Kidney epithelial cell (primary cell): ENCODE measurements around the gene PSG6. TPM values are rescaled to one million over a fixed set of nuclear protein-coding genes. Genes with fewer than 3 reads are reported as not detected.
"Not testable (repeated sequence)": the region's sequence is repeated elsewhere in the genome, so short reads cannot be mapped to it uniquely, and the experiment has no call there.

Source experiments
- DNase-seq: peaks from one replicate; pipeline ENCODE4 v3.0.0-alpha.2; 2010; ENCODE audit warnings: low read depth
- H3K27me3 ChIP-seq: 2 replicates; pipeline ENCODE4 v1.6.0; 2011; ENCODE audit warnings: low read length; ENCODE audit not compliant: control insufficient read depth, insufficient read depth
- H3K36me3 ChIP-seq: 2 replicates; pipeline ENCODE4 v1.5.1; 2011; ENCODE audit warnings: low read length; ENCODE audit not compliant: control insufficient read depth, insufficient read depth
- H3K4me3 ChIP-seq: 2 replicates; pipeline ENCODE4 v1.5.1; 2011; ENCODE audit warnings: low read depth, mild to moderate bottlenecking, control low read depth, low read length
- total RNA-seq: library from RNA; depleted of rRNA; stranded (reverse); fragments of >200 nt; gene quantifications from 2 replicates; pipeline ENCODE4 v1.2.3, GENCODE V29; 2015
- TF ChIP-seq, protein P1 (sequence below): IDR thresholded peaks from 2 replicates; pipeline ENCODE4 v1.5.1; 2011; ENCODE audit warnings: mild to moderate bottlenecking, moderate library complexity, low read length, control low read depth, inconsistent platforms; ENCODE audit not compliant: insufficient read depth, poor library complexity, severe bottlenecking

PSG6 gene
- not detected in 2 replicates for total RNA-seq

DNA sequence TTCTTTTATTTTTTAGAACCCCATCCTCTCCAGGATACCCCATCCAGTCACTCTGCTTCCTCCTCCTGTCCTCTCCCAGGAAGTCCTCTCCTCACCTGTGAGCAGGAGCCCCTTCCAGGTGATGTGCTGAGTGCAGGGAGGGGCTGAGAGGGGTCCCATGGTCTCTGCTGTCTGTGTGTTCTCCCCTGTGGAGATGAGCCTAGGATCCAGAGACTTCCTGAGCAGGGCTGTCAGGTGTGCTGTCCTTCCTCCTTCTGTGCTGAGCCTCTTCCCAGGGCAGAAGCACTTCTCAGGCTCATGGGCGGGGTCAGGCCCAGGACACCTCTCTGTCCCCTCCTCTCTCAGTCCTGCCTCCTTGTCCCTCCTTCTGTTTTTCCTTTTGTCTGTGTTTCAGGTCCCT lies at the start of gene PSG6:
Gene PSG6 (minus strand): TSS at position 261 of the 400 bp plus-strand sequence. CDS start 102 bp downstream, at position 159.
- H3K27me3 ChIP-seq, H3K4me3 ChIP-seq, DNase-seq, H3K36me3 ChIP-seq: not testable (repeated sequence)

DNA sequence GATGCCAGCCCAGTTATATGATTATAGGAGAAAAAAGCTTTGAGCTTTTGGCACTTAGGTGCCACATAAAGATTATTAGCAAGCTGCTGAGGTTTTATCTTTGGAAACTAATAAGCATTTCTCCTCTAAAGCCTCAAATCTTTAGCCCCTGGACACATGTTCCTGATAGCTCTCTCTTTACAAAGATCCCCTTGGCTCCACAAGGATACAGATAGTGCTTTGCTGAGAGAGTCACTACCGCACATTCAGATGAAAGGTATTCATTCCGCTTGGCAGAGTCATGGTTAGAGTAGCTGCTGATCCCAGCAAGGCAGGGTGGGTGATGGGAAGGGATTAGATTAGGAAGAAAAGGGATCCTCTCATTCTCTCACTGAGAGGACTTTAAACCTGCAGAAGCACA lies 47.5 kb upstream of the PSG6 start:
- Histone ChIP-seq H3K36me3 (no peaks in the 10 kb centered on the region), H3K4me3 (no peak overlapping the region), H3K27me3 (no peaks in the 10 kb centered on the region)
- TF ChIP-seq, protein P1, sequence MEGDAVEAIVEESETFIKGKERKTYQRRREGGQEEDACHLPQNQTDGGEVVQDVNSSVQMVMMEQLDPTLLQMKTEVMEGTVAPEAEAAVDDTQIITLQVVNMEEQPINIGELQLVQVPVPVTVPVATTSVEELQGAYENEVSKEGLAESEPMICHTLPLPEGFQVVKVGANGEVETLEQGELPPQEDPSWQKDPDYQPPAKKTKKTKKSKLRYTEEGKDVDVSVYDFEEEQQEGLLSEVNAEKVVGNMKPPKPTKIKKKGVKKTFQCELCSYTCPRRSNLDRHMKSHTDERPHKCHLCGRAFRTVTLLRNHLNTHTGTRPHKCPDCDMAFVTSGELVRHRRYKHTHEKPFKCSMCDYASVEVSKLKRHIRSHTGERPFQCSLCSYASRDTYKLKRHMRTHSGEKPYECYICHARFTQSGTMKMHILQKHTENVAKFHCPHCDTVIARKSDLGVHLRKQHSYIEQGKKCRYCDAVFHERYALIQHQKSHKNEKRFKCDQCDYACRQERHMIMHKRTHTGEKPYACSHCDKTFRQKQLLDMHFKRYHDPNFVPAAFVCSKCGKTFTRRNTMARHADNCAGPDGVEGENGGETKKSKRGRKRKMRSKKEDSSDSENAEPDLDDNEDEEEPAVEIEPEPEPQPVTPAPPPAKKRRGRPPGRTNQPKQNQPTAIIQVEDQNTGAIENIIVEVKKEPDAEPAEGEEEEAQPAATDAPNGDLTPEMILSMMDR: no peak
- DNase-seq: no peak

DNA sequence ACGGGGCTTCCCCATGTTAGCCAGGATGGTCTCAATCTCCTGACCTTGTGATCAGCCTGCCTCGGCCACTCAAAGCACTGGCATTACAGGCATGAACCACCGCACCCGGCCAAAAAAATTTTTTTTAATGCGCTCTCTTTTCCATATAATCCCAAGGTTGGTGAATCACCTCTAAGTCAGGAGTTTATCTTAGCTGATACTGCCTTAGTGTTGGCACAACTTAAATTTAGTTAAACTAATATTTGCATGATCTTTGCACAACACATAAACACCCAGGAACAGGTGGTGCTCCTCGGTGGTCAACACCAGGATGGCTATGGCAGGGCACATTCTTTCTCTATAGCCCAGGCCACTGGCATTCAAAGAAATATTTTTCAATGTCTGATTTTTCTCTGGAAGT lies 43.4 kb upstream of the PSG6 start:
- H3K27me3 ChIP-seq: no peaks in the 10 kb centered on the region
- no peaks in the 10 kb centered on the region for H3K36me3 ChIP-seq
- no peak for DNase-seq
- TF ChIP-seq, protein P1: no peak
- no peak overlapping the region for H3K4me3 ChIP-seq

DNA sequence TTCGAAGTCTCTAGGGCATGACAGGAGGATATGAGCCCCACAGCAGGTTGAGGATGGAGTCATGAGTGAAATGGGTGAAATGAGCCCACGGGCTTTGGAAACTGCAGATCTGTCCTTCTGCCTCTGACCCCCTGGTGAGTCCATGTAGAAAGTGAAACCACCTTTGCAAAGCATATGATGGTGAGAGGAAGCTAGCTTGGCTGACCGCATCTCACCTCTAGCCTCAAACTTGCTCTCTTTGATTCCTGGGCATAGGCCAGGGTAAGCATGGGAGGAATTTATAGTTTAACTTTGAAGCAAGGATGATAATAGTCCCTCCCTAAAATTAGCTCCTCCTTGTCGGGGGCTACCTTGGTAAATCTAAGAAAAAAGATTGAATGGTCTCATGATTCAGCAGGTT lies 34.4 kb upstream of the PSG6 start:
- DNase-seq, H3K27me3 ChIP-seq, H3K36me3 ChIP-seq, H3K4me3 ChIP-seq: not testable (repeated sequence)

DNA sequence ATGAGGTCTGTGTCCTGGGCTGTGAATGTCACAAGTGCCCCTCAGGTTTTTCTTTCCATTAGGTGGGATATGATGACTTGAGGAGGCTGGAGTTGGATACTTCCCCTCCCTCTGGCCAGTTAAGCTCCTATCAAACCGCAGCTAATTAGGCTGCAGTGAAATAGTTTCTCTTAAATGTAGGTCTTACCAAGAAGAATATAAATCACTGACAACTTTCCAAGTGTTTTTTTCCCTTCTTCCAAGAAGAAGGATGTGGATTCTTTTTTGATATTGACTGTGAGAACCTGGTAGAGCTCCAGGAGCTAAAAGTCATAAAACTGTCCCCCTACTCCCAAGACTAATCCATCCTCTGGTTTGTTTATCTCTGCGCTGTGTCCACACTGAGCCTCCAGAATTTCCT lies 33.8 kb upstream of the PSG6 start:
- H3K36me3 ChIP-seq, H3K27me3 ChIP-seq, H3K4me3 ChIP-seq, DNase-seq: not testable (repeated sequence)

DNA sequence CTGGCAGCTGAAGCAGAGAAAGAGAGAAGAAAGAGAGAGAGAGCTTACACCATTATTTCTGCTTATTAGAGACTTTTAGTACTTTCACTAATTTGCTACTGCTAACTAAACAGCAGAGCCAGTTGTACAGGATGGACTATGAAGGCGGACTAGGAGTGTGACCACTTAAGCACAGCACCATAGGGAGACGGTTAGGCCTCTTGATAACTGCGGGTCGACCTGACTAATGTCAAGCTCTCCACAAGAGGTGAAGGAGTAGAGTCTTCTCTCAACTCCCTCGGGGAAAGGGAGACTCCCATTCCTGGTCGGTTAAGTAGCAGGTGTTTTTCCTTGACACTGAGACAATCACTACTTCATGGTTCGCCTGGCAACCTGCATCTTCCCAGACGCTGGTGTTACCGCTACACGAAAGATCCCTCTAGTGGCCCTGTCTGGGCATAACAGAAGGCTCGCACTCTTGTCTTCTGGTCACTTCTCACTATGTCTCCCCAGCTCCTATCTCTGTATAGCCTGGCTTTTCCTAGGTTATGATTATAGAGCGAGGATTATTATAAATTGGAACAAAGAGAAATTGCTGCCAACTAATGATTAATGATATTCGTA lies 24.6 kb upstream of the PSG6 start:
- Histone ChIP-seq H3K36me3 (no peaks in the 10 kb centered on the region), H3K27me3 (no peaks in the 10 kb centered on the region), H3K4me3 (no peak overlapping the region)
- DNase-seq: no peak
- TF ChIP-seq, protein P1: peak; percentile 50

DNA sequence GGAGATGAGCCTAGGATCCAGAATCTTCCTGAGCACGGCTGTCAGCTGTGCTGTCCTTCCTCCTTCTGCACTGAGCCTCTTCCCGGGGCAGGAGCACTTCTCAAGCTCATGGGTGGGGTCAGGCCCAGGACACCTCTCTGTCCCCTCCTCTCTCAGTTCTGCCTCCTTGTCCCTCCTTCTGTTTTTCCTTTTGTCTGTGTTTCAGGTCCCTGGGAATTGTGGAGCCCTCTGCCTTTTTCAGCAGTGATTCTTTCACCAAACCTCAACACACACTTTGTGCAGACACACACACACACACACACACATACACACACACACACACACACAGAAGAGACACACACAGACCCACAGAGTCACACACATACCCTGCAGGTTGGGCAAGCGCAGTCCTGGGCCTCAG lies 19.4 kb upstream of the PSG6 start, which contains the start of gene PSG7:
Gene PSG7 (minus strand): TSS at position 101 of the 400 bp plus-strand sequence. CDS start 131 bp downstream, outside the sequence.
- not testable (repeated sequence) for H3K27me3 ChIP-seq, H3K36me3 ChIP-seq, DNase-seq, H3K4me3 ChIP-seq

DNA sequence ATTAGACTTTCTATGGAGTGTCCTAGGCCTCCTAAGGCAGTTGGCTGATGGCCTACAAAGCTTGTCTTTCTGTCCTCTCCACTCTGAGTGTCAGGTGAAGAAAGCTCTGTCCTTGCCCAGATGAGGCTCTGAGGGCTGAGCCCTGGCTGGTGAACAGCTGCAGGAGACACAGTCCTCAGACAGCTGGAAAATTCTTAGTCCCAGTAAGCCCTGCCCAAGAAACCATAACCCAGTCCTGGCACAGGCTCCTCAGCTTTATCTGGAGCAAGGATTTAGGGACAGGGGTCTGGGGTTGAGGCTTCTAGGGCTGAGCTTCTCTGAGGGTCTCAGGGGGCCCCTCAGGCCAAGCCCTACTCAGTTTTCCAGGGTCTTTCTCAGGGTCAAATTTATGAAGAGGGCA lies 17.0 kb upstream of the PSG6 start:
- not testable (repeated sequence) for H3K27me3 ChIP-seq, H3K36me3 ChIP-seq, H3K4me3 ChIP-seq, DNase-seq

DNA sequence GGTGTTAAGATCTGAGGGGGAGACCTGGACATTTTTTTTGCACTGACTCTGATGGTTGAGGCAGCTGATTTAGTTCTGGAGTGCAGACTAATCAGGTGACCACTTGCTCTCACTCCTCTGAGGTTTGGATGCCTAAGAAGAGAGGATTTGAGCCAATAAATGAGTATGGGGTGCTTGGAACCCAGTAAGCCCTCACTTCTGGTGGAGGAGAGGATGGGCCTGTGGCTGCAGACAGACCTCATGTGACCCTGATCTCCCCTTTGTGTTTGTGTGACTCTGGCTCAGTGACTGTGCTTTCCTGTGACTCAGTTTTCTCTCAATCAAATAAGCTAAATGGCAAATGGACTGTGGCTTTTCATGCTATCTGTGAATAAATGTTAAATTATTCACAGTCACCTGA lies 16.5 kb upstream of the PSG6 start:
- H3K36me3 ChIP-seq, H3K4me3 ChIP-seq, DNase-seq, H3K27me3 ChIP-seq: not testable (repeated sequence)

DNA sequence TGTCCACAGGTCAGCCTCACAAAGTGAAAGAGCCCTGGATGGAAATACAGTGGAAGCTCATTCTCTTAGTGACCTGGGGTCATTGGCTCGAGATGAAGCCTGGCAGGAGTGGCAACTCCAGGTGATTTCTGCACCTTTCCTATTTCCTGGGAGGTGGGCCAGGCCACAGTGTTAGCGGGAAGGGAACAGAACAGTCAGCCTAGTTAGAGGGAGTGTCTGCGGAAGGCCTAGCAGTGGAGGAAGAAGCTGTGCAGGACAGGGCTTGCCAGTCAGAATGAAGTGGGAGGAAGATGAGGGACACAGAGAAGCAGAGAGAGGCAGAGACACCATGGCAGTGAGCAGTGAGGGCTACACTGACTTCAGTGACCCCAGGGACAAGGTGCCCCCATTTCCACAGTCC lies 15.7 kb upstream of the PSG6 start:
- H3K4me3 ChIP-seq, H3K27me3 ChIP-seq, H3K36me3 ChIP-seq, DNase-seq: not testable (repeated sequence)

DNA sequence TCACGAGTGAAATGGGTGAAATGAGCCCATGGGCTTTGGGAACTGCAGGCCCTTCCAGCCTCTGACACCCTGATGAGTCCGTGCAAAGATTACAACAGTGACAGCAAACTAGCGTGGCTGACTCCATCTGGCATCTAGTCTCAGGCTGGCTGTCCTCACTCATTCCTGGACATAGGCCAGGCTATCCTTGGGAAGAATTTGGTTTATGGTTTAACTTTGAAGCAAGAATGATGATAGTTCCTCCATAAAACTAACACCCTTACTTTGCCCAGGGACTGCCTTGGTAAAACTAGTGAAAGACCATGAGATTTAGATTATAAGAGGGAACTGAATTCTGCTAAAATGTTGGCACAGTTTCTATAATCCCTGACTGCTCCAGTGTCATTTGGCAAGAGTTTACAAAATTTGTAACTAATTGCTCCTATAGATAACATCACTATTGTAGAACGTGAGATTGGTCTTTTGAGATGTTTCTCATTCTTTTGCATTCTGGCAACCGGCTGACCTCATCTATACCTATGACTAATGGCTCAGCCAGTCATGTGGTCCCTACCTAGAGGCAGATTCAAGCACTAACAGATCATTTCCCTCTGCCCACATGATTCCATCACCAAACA lies 14.9 kb upstream of the PSG6 start:
- H3K27me3 ChIP-seq, H3K36me3 ChIP-seq, H3K4me3 ChIP-seq: not testable (repeated sequence)
- peak; percentile 61 for DNase-seq
